Rectal smooth muscle tissue (tissue), 1 donor: Measurements from ENCODE around the gene COL13A1.

Experiments
- H3K27ac ChIP-seq: one replicate; pipeline ENCODE4 v1.7.0; 2013; ENCODE audit warnings: low read depth, low read length, inconsistent platforms
- H3K27me3 ChIP-seq: one replicate; pipeline ENCODE4 v1.7.0; 2013; ENCODE audit warnings: low read length; ENCODE audit not compliant: control insufficient read depth, insufficient read depth
- H3K36me3 ChIP-seq: one replicate; pipeline ENCODE4 v1.7.0; 2013; ENCODE audit warnings: low read length; ENCODE audit not compliant: control insufficient read depth, insufficient read depth
- H3K4me1 ChIP-seq: one replicate; pipeline ENCODE4 v1.7.0; 2013; ENCODE audit warnings: low read length; ENCODE audit not compliant: control insufficient read depth, insufficient read depth
- H3K4me3 ChIP-seq: one replicate; pipeline ENCODE4 v1.7.0; 2013; ENCODE audit warnings: low read length
- H3K9ac ChIP-seq: one replicate; pipeline ENCODE4 v1.7.0; 2013; ENCODE audit warnings: low read length

COL13A1 gene

GRCh38 chr10:69866688-69867461 is 65.2 kb downstream of the COL13A1 start:
- Histone ChIP-seq H3K4me1 (peaks cover 9% of the 10 kb centered on the region), H3K9ac (no peak overlapping the region), H3K27ac (peak overlapping the region; percentile 34), H3K36me3 (no peaks in the 10 kb centered on the region), H3K27me3 (no peaks in the 10 kb centered on the region), H3K4me3 (peak overlapping the region; percentile 49)

GRCh38 chr10:69867699-69868558 is 66.2 kb downstream of the COL13A1 start:
- Histone ChIP-seq H3K4me1 (peaks cover 9% of the 10 kb centered on the region), H3K27ac (no peak overlapping the region)

GRCh38 chr10:69868821-69869220 is 67.1 kb downstream of the COL13A1 start:
- Histone ChIP-seq H3K4me1 (peaks cover 9% of the 10 kb centered on the region), H3K27ac (no peak overlapping the region), H3K27me3 (no peaks in the 10 kb centered on the region), H3K36me3 (no peaks in the 10 kb centered on the region), H3K4me3 (no peak overlapping the region), H3K9ac (no peak overlapping the region)

More at GRCh38 chr10:69867699-69868558, 66.2 kb downstream of the COL13A1 start:
- Histone ChIP-seq H3K36me3 (no peaks in the 10 kb centered on the region), H3K27me3 (no peaks in the 10 kb centered on the region), H3K4me3 (no peak overlapping the region), H3K9ac (no peak overlapping the region)

GRCh38 chr10:69869291-69869961 is 67.7 kb downstream of the COL13A1 start:
- Histone ChIP-seq H3K9ac (no peak overlapping the region), H3K27ac (no peak overlapping the region), H3K4me3 (no peak overlapping the region), H3K36me3 (no peaks in the 10 kb centered on the region), H3K4me1 (peaks cover 9% of the 10 kb centered on the region), H3K27me3 (no peaks in the 10 kb centered on the region)

- Histone ChIP-seq H3K27ac (no peak overlapping the region), H3K27me3 (no peaks in the 10 kb centered on the region), H3K4me3 (no peak overlapping the region), H3K9ac (no peak overlapping the region), H3K4me1 (peaks cover 9% of the 10 kb centered on the region), H3K36me3 (no peaks in the 10 kb centered on the region)
Observed at GRCh38 chr10:69870591-69870990, 68.9 kb downstream of the COL13A1 start.

- H3K27ac ChIP-seq, result no peak overlapping the region
- H3K4me3 ChIP-seq, result no peak overlapping the region
- H3K4me1 ChIP-seq, result peaks cover 9% of the 10 kb centered on the region
- H3K36me3 ChIP-seq, result no peaks in the 10 kb centered on the region
- H3K9ac ChIP-seq, result no peak overlapping the region
- H3K27me3 ChIP-seq, result no peaks in the 10 kb centered on the region
Observed at GRCh38 chr10:69871074-69871473, 69.4 kb downstream of the COL13A1 start.

- H3K36me3 ChIP-seq, result no peaks in the 10 kb centered on the region
Observed at GRCh38 chr10:69872323-69872722, 70.6 kb downstream of the COL13A1 start.

GRCh38 chr10:69873135-69873639 is 71.5 kb downstream of the COL13A1 start:
- H3K36me3 ChIP-seq, result no peaks in the 10 kb centered on the region
- no peaks in the 10 kb centered on the region for H3K4me1 ChIP-seq
- H3K4me3 ChIP-seq, result no peak overlapping the region
- no peak overlapping the region for H3K27ac ChIP-seq
- no peaks in the 10 kb centered on the region for H3K27me3 ChIP-seq
- no peak overlapping the region for H3K9ac ChIP-seq

More at GRCh38 chr10:69872323-69872722, 70.6 kb downstream of the COL13A1 start:
- Histone ChIP-seq H3K9ac (no peak overlapping the region), H3K4me1 (peaks cover under 1% of the 10 kb centered on the region), H3K27me3 (no peaks in the 10 kb centered on the region), H3K27ac (no peak overlapping the region), H3K4me3 (no peak overlapping the region)

GRCh38 chr10:69874449-69874848 is 72.7 kb downstream of the COL13A1 start:
- H3K4me1 ChIP-seq, result no peaks in the 10 kb centered on the region
- H3K27me3 ChIP-seq, result no peaks in the 10 kb centered on the region
- no peak overlapping the region for H3K27ac ChIP-seq
- no peak overlapping the region for H3K4me3 ChIP-seq
- no peak overlapping the region for H3K9ac ChIP-seq
- no peaks in the 10 kb centered on the region for H3K36me3 ChIP-seq

- Histone ChIP-seq H3K27me3 (no peaks in the 10 kb centered on the region), H3K9ac (no peak overlapping the region), H3K27ac (no peak overlapping the region), H3K4me1 (no peaks in the 10 kb centered on the region), H3K36me3 (no peaks in the 10 kb centered on the region), H3K4me3 (no peak overlapping the region)
Observed at GRCh38 chr10:69875856-69876255, 74.2 kb downstream of the COL13A1 start.

GRCh38 chr10:69876286-69876685 is 74.6 kb downstream of the COL13A1 start:
- H3K9ac ChIP-seq, result no peak overlapping the region
- no peak overlapping the region for H3K27ac ChIP-seq
- no peak overlapping the region for H3K4me3 ChIP-seq
- H3K27me3 ChIP-seq, result no peaks in the 10 kb centered on the region
- H3K36me3 ChIP-seq, result no peaks in the 10 kb centered on the region
- H3K4me1 ChIP-seq, result no peaks in the 10 kb centered on the region

GRCh38 chr10:69876931-69877330 is 75.2 kb downstream of the COL13A1 start:
- no peak overlapping the region for H3K27ac ChIP-seq
- no peaks in the 10 kb centered on the region for H3K27me3 ChIP-seq
- H3K36me3 ChIP-seq, result no peaks in the 10 kb centered on the region
- no peaks in the 10 kb centered on the region for H3K4me1 ChIP-seq
- H3K9ac ChIP-seq, result no peak overlapping the region
- no peak overlapping the region for H3K4me3 ChIP-seq
